ENCODE results near the gene SP140.

- TF ChIP-seq CTCF (IDR thresholded peaks at IDR 0.05) = no peak
- no peak for TF ChIP-seq POLR2A (IDR thresholded peaks at IDR 0.05)
These were observed 20.5 kb upstream of the SP140 start for GRCh38 chr2:230205034-230205433.

Data from vagina (tissue), 2 donors.